ENCODE measurements around the gene BSCL2.
"Not testable (repeated sequence)": the region's sequence is repeated elsewhere in the genome, so short reads cannot be mapped to it uniquely, and the experiment has no call there.

BSCL2 gene

DNA sequence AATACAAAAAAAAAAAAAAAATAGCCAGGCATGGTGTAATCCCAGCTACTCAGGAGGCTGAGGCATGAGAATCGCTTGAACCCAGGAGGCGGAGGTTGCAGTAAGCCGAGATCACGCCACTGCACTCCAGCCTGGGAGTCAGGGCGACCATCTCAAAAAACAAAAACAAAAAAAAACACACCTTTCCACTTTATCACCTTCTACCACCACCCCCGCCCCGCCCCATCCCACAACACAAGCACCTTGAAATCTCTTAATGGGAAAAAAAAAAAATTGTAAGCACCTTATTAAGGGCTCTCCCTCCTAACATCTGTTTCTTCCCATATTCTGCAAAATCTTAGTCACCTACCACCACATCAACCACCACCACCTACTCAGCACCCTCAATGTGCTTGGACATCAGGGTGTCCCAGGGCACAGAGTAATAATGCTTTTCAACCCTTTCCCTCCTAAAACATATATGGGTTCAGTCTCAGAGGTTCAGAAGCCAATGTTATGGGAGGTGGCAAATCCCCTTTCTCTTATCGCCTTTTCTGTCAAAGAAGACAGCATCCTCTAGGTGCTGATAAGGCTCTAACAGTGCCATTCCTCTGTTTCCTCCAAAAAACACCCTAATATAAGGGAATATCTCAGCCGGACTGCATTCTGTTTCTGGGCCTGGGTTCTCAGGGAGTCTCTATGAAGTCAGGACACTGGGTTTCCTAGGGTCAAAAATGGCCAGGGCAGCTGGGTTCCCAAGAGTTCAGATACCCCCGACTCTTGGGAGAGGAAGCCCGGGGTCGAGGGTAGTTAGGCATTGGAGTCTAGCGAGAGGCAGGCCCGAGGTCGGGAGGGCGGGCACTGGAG, 54.8 kb downstream of the BSCL2 start:
- DNase-seq: no peak

DNA sequence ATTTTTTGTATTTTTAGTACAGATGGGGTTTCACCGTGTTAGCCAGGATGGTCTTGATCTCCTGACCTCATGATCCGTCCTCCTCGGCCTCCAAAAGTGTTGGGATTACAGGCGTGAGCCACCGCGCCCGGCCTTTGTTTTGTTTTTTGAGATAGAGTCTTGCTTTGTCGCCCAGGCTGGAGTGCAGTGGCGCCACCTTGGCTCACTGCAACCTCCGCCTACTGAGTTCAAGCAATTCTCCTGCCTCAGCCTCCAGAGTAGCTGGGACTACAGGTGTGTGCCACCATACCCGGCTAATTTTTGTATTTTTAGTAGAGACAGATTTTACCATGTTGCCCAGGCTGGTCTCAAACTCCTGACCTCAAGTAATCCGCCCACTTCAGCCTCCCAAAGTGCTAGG, 56.9 kb downstream of the BSCL2 start:
- not testable (repeated sequence) for DNase-seq

DNA sequence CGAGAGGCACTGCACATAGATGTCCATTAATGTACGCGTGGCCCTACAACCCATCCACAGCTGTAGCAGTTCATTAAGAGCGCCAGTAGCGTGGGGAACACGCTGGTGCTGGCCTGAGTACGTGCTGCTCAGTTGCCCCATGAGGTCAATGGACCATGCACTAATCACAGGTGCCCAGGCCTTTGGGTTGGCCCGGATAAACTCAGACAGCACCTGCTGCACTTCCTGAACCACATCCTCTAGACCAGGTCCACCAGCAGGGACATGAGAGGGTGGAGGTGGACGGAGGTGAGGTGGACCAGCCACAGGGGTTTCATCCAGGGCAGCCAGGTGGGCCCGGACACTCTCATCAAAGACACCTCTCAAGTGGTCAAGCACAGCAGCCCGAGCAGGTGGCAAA, 57.7 kb downstream of the BSCL2 start:
- no peak for DNase-seq

DNA sequence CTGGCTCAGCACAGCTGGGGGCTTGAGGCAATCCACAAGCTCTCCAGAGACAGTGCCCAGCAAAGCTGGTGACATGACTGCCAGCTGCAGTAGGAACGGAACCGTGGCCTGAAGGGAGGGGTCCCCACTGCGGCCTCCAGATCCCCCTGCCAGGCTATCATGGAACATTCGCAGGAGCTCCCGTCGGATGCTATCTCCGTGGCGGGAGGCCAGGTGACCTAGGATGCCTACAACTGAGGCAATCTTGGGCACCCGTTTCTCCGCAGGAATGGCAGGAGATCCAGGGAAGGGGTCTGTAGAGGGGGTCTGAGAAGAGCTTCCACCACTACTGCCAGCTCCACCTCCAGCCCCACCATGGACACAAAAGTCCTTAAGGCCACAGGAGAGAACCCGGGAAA, 58.3 kb downstream of the BSCL2 start:
- DNase-seq: no peak

DNA sequence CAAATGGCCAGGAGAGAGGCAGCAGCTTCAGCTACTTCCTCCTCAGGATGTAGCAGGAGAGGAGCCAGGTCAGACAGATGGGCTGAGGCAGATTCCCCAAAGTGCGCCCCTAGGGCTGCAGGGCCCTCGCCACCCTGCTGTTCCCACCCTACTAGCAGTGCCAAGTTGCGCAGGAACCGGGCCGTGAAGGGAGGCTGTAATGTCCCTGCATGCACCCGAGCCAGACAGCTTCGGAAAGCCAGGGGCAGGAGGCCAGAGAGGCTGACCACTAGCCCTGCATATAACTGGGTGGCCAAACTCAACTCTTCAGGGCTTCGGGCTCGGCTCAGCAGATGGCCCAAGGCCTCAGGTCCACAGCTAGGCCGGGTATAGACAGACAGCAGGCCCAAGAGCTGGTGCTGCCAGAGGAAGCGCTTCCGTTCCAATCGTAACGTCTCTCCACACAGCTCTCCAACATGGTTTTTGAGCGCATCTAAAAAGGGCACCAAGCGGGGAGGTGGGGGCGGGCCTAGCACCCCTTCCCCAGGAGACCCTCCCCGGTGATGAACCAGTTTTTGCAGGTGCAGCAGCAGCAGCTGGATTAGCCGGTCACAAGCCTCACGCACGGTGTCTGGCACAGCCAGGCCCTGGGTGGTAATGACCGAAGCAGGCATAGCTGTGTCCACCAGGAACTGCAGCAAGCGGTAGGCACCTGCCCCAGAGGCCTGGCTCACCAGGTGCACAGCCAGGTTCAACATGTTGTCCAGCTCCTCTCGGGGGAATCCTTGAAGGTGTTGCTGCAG, 58.8 kb downstream of the BSCL2 start:
- no peak for DNase-seq

DNA sequence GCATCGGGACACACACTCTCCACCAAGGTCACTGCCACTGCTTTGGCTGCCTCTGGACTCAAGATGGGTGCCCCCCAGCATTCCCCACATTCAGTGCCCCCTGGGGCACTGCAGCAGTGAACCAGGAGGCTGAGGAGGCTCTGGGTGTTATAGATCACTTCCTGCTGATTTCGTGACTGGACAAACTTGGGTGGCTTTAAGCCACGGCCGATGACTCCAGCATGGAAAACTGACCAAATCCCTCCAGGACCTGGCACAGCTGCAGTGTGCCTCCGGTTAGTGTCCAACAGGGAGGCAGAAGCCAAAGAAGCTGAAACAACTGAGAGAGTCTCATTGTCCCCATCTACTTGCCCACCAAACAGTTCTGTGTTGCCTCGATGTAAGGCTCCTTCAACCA, 59.6 kb downstream of the BSCL2 start:
- DNase-seq: no peak

DNA sequence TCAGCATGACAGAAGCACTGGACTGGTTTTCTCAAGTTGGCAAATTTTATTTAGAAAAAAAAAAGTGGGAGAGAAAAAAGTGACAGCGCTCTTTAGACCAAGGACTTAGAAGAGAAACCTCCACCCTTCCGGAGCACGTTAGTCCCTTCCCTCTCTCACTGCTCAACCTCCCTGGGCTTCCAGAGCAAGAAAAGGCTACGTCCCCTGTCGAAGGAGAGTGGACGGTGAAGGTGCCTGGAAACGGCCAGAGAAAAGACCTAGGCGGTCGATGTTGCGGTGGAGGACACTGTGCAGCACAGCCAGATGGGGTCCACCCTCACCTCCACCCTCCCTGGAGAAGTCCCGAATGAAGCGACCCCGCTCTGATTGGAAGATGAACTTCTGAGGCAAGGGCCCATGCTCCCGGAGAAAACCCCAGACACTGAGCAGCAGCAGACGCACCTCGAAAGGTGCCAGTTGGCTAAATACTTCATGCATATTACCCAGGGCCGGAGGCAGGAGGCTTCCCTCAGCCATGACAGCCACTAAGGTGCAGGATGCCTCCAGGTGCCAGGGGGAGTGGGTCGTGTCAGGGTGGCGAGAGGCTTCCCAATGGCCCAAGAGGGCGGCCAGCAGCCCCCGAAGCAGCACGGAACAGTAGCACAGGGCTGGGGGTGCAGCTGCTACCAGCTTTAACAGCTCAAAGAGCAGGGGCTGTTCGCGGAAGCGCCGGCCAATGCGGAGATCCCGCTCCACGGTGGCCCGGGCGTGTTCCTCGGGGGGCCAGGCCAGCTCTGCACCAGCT, 60.2 kb downstream of the BSCL2 start:
- no peak for DNase-seq

DNA sequence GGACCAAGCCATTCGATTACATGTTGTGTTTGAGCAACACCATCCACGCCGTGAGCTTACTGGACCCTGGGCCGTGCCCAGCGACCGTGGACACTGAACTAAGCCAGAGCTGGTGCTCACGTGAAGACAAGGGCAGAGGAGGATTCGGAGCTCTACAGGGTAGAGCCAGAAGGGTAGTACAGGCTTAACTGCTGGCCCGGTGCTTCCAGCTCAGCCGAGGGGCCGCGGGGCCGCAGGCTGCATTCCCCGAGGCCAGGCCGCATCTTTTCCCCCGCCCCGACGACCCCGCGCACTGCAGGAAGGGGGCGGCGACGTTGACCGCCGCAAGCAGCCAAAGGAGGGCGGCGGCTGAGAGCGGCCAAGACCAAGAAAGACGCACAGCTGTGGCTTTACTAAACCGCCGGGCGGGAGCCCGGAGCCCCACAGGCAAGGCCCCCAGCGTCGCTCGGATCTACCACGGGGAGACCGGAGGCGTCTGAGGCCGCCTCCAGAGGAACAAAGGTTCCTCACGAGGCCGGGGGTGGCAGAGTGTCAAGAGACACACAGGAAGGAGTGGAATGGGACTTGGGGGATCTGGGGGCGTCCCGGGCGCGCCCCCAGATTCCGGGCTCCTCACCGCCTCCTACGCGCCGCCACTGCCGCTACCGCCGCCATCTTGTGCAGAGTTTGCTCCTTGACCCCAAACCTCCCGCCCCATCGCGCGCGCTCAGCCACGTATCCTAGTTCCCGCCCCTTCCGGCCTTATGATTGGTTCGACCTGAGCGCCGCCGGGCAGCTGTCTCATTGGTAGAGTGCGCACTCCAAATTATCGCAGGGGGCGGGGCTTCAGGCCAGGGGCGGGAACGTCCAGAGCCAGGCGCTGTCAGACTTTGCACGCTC, 61.0 kb downstream of the BSCL2 start, which contains the start of gene GANAB:
TSS of gene GANAB (minus strand) at position 668 of the 879 bp plus-strand sequence. CDS start at position 654, 14 bp downstream.
- DNase-seq: peak; percentile 87

DNA sequence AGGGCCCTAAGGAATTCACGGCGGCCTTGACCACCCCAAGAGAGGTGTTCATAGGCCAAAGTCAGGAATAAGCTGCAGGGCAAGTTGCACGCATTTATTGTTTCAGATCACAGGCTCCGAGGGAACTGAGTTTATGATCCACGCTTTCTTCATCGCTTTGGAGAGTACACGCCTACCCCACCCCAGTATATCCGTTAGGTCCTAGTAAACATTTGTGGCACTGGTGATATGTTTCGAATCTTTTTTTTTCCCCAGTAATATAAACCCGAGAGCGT, 61.6 kb downstream of the BSCL2 start:
- no peak for DNase-seq

DNA sequence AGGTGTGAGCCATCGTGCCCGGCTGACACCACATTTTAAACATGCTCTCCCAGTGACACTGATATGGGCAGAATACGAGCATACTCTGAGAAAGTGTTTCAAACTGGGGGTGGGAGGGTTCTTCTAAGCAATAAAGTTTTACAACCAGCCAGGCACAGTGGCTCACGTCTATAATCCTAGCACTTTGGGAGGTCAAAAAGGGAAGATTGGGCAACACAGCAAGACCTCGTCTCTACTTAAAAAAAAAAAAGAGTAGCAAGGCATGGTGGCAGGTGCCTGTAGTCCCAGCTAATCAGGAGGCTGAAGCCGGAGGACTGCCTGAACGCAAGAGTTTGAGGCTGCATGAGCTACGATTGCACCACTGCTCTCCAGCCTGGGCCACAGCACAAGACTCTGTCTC, 63.0 kb downstream of the BSCL2 start:
- no peak for DNase-seq
